BE2C (cell line): ENCODE measurements around the gene FILIP1.
"Not testable (repeated sequence)": the region's sequence is repeated elsewhere in the genome, so short reads cannot be mapped to it uniquely, and the experiment has no call there.

Source experiments
- DNase-seq: peaks from one replicate; pipeline ENCODE4 v3.0.0-alpha.2; 2020
- H3K27me3 ChIP-seq: fragments of 250-450 bp; sonication (Bioruptor Pico); 2 replicates; pipeline ENCODE4 v1.5.1; 2020; ENCODE audit warnings: mild to moderate bottlenecking
- H3K36me3 ChIP-seq: fragments of 250-450 bp; sonication (Bioruptor Pico); 2 replicates; pipeline ENCODE4 v1.5.1; 2020; ENCODE audit warnings: mild to moderate bottlenecking
- H3K4me1 ChIP-seq: fragments of 250-450 bp; sonication (Bioruptor Pico); 2 replicates; pipeline ENCODE4 v1.5.1; 2020
- H3K4me3 ChIP-seq: 2 replicates; pipeline ENCODE4 v1.5.1; 2011; ENCODE audit warnings: low read depth, low read length
- H3K9me3 ChIP-seq: fragments of 250-450 bp; sonication (Bioruptor Pico); 2 replicates; pipeline ENCODE4 v1.5.1; 2020
- CTCF ChIP-seq: IDR thresholded peaks from 2 replicates; pipeline ENCODE4 v1.5.1; 2012; ENCODE audit warnings: mild to moderate bottlenecking, low read depth, low read length

FILIP1 gene

GRCh38 chr6:75458895-75459294, 34.7 kb downstream of the FILIP1 start:
- no peak for TF ChIP-seq CTCF
- no peaks in the 10 kb centered on the region for H3K9me3 ChIP-seq
- H3K27me3 ChIP-seq = no peaks in the 10 kb centered on the region
- no peak for DNase-seq
- no peaks in the 10 kb centered on the region for H3K36me3 ChIP-seq
- H3K4me1 ChIP-seq = no peaks in the 10 kb centered on the region
- H3K4me3 ChIP-seq = no peak overlapping the region

- Histone ChIP-seq H3K27me3 (0 out of 2 replicates have a peak, but pooled peaks cover 3% of the 10 kb centered on the region), H3K9me3 (no peaks in the 10 kb centered on the region), H3K4me3 (no peak overlapping the region), H3K4me1 (no peaks in the 10 kb centered on the region), H3K36me3 (no peaks in the 10 kb centered on the region)
- TF ChIP-seq CTCF = no peak
- DNase-seq = no peak
Measured at GRCh38 chr6:75450903-75451302, 42.7 kb downstream of the FILIP1 start.

- no peak for TF ChIP-seq CTCF
- no peaks in the 10 kb centered on the region for H3K9me3 ChIP-seq
- H3K36me3 ChIP-seq = no peaks in the 10 kb centered on the region
- H3K4me3 ChIP-seq = no peak overlapping the region
- H3K4me1 ChIP-seq = no peaks in the 10 kb centered on the region
- 0 out of 2 replicates have a peak, but pooled peaks cover 3% of the 10 kb centered on the region for H3K27me3 ChIP-seq
- no peak for DNase-seq
Measured at GRCh38 chr6:75449630-75450206, 43.9 kb downstream of the FILIP1 start.

GRCh38 chr6:75446241-75446880, 47.2 kb downstream of the FILIP1 start:
- DNase-seq = no peak
- H3K9me3 ChIP-seq = no peaks in the 10 kb centered on the region
- no peak for TF ChIP-seq CTCF
- H3K36me3 ChIP-seq = no peaks in the 10 kb centered on the region
- H3K4me3 ChIP-seq = no peak overlapping the region
- 0 out of 2 replicates have a peak, but pooled peaks cover 3% of the 10 kb centered on the region for H3K27me3 ChIP-seq
- no peaks in the 10 kb centered on the region for H3K4me1 ChIP-seq

- TF ChIP-seq CTCF = no peak
- 0 out of 2 replicates have a peak, but pooled peaks cover 3% of the 10 kb centered on the region for H3K27me3 ChIP-seq
- no peaks in the 10 kb centered on the region for H3K9me3 ChIP-seq
- DNase-seq = no peak
- H3K36me3 ChIP-seq = no peaks in the 10 kb centered on the region
- no peak overlapping the region for H3K4me3 ChIP-seq
- H3K4me1 ChIP-seq = no peaks in the 10 kb centered on the region
Measured at GRCh38 chr6:75445738-75446137, 47.9 kb downstream of the FILIP1 start.

GRCh38 chr6:75444899-75445298, 48.7 kb downstream of the FILIP1 start:
- H3K27me3 ChIP-seq = 0 out of 2 replicates have a peak, but pooled peaks cover 3% of the 10 kb centered on the region
- no peaks in the 10 kb centered on the region for H3K4me1 ChIP-seq
- no peaks in the 10 kb centered on the region for H3K36me3 ChIP-seq
- no peaks in the 10 kb centered on the region for H3K9me3 ChIP-seq
- H3K4me3 ChIP-seq = no peak overlapping the region
- no peak for DNase-seq
- TF ChIP-seq CTCF = no peak

- not testable (repeated sequence) for DNase-seq, H3K36me3 ChIP-seq, H3K4me1 ChIP-seq, H3K27me3 ChIP-seq, H3K9me3 ChIP-seq, H3K4me3 ChIP-seq
Measured at GRCh38 chr6:75441883-75442282, 51.7 kb downstream of the FILIP1 start.

GRCh38 chr6:75441479-75441878, 52.1 kb downstream of the FILIP1 start:
- H3K27me3 ChIP-seq, H3K4me3 ChIP-seq, H3K9me3 ChIP-seq, H3K36me3 ChIP-seq, H3K4me1 ChIP-seq, DNase-seq: not testable (repeated sequence)
